ENCODE measurements around the gene DCAF8L2. TPM values are rescaled to one million over a fixed set of nuclear protein-coding genes. Genes with fewer than 3 reads are reported as not detected.

Gene DCAF8L2
- total RNA-seq, 1 experiment from 2014 or later: not detected

- DNase-seq: no peak
- CTCF ChIA-PET: no interaction called here
- peaks cover 8% of the 10 kb centered on the region for H3K4me1 Mint-ChIP-seq (ENCODE audit: low read depth, unreplicated experiment)
- TF ChIP-seq CTCF (IDR thresholded peaks at IDR 0.05; ENCODE audit: unreplicated experiment): no peak
- no peak overlapping the region for H3K4me3 Mint-ChIP-seq (ENCODE audit: low read depth, unreplicated experiment)
- peak overlapping the region; percentile 30 for H3K27ac Mint-ChIP-seq (ENCODE audit: unreplicated experiment)
- no TSS peak for BruUV-seq (replicated peaks)
- H3K36me3 Mint-ChIP-seq (ENCODE audit: insufficient read depth, unreplicated experiment): no peaks in the 10 kb centered on the region
- no peaks in the 10 kb centered on the region for H3K27me3 Mint-ChIP-seq (ENCODE audit: unreplicated experiment)
- intact Hi-C loops (cut with micrococcal nuclease; ENCODE audit: unreplicated experiment): no loop called here
- no peaks in the 10 kb centered on the region for H3K9me3 Mint-ChIP-seq (ENCODE audit: low read depth, unreplicated experiment)
Observed at GRCh38 chrX:27622883-27623282, 32.7 kb downstream of the DCAF8L2 start.

GRCh38 chrX:27626066-27626465, 35.9 kb downstream of the DCAF8L2 start:
- Mint-ChIP-seq H3K36me3 (ENCODE audit: insufficient read depth, unreplicated experiment) (no peaks in the 10 kb centered on the region), H3K4me3 (ENCODE audit: low read depth, unreplicated experiment) (no peak overlapping the region), H3K4me1 (ENCODE audit: low read depth, unreplicated experiment) (peaks cover 8% of the 10 kb centered on the region), H3K27ac (ENCODE audit: unreplicated experiment) (no peak overlapping the region), H3K9me3 (ENCODE audit: low read depth, unreplicated experiment) (peaks cover 3% of the 10 kb centered on the region), H3K27me3 (ENCODE audit: unreplicated experiment) (no peaks in the 10 kb centered on the region)
- CTCF ChIA-PET: no interaction called here
- no peak for DNase-seq
- intact Hi-C loops (cut with micrococcal nuclease; ENCODE audit: unreplicated experiment): no loop called here
- TF ChIP-seq CTCF (IDR thresholded peaks at IDR 0.05; ENCODE audit: unreplicated experiment): no peak
- no TSS peak for BruUV-seq (replicated peaks)

GRCh38 chrX:27633328-27633727, 43.2 kb downstream of the DCAF8L2 start:
- BruUV-seq (replicated peaks): no TSS peak
- H3K4me1 Mint-ChIP-seq (ENCODE audit: low read depth, unreplicated experiment): no peaks in the 10 kb centered on the region
- CTCF ChIA-PET: no interaction called here
- no peak for DNase-seq
- H3K27me3 Mint-ChIP-seq (ENCODE audit: unreplicated experiment): no peaks in the 10 kb centered on the region
- no peaks in the 10 kb centered on the region for H3K36me3 Mint-ChIP-seq (ENCODE audit: insufficient read depth, unreplicated experiment)
- no peak for TF ChIP-seq CTCF (IDR thresholded peaks at IDR 0.05; ENCODE audit: unreplicated experiment)
- H3K4me3 Mint-ChIP-seq (ENCODE audit: low read depth, unreplicated experiment): no peak overlapping the region
- intact Hi-C loops (cut with micrococcal nuclease; ENCODE audit: unreplicated experiment): no loop called here
- H3K27ac Mint-ChIP-seq (ENCODE audit: unreplicated experiment): no peak overlapping the region
- H3K9me3 Mint-ChIP-seq (ENCODE audit: low read depth, unreplicated experiment): peaks cover 3% of the 10 kb centered on the region

GRCh38 chrX:27656581-27656980, 66.4 kb downstream of the DCAF8L2 start:
- intact Hi-C loops (cut with micrococcal nuclease; ENCODE audit: unreplicated experiment): no loop called here
- DNase-seq: no peak
- TF ChIP-seq CTCF (IDR thresholded peaks at IDR 0.05; ENCODE audit: unreplicated experiment): no peak
- no peak overlapping the region for H3K4me3 Mint-ChIP-seq (ENCODE audit: low read depth, unreplicated experiment)
- H3K4me1 Mint-ChIP-seq (ENCODE audit: low read depth, unreplicated experiment): no peaks in the 10 kb centered on the region
- no peaks in the 10 kb centered on the region for H3K36me3 Mint-ChIP-seq (ENCODE audit: insufficient read depth, unreplicated experiment)
- CTCF ChIA-PET: no interaction called here
- H3K9me3 Mint-ChIP-seq (ENCODE audit: low read depth, unreplicated experiment): no peaks in the 10 kb centered on the region
- BruUV-seq (replicated peaks): no TSS peak
- H3K27me3 Mint-ChIP-seq (ENCODE audit: unreplicated experiment): no peaks in the 10 kb centered on the region
- no peak overlapping the region for H3K27ac Mint-ChIP-seq (ENCODE audit: unreplicated experiment)

- no peaks in the 10 kb centered on the region for H3K9me3 Mint-ChIP-seq (ENCODE audit: low read depth, unreplicated experiment)
- no peaks in the 10 kb centered on the region for H3K4me1 Mint-ChIP-seq (ENCODE audit: low read depth, unreplicated experiment)
- CTCF ChIA-PET: no interaction called here
- TF ChIP-seq CTCF (IDR thresholded peaks at IDR 0.05; ENCODE audit: unreplicated experiment): no peak
- no peaks in the 10 kb centered on the region for H3K36me3 Mint-ChIP-seq (ENCODE audit: insufficient read depth, unreplicated experiment)
- no peak overlapping the region for H3K27ac Mint-ChIP-seq (ENCODE audit: unreplicated experiment)
- intact Hi-C loops (cut with micrococcal nuclease; ENCODE audit: unreplicated experiment): no loop called here
- H3K4me3 Mint-ChIP-seq (ENCODE audit: low read depth, unreplicated experiment): no peak overlapping the region
- BruUV-seq (replicated peaks): no TSS peak
- no peak for DNase-seq
- no peaks in the 10 kb centered on the region for H3K27me3 Mint-ChIP-seq (ENCODE audit: unreplicated experiment)
Observed at GRCh38 chrX:27660878-27661277, 70.7 kb downstream of the DCAF8L2 start.
